ENCODE results near the gene ERO1A.

Gene ERO1A

DNA sequence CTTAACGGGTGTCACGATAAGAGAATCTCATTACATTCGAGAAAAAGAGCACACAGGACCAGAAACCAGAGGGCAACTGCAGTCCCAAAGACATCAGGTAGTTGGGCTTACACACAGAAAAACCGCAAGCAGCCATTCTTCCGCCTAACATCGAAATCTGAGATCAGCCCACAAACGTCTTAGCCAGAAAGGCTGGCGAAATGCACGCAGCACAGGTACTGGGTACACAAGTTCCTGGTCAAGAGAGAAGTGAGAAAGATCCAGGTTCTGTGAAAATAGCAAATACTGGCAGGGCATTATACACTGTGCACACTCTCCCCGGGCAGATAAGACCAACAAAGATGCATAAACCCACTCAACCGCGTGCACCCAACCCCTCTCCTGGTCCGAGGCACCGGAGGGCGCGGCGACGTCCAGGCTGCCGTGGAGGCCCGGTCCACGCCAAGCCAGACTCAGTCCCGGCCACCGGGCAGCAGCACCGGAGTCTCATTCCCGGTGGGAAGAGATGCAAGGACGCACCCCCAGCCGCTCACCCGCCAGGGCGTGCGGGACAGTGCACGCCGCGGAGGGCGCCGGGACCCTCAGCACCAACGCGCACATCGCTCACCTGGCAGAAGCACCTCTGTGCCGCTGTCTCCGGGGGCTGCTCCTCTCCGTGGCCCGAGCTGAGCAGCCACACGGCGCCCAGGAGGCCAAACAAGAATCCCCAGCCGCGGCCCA is 437 bp downstream of the ERO1A start:
- DNase-seq, result peak; percentile 82

DNA sequence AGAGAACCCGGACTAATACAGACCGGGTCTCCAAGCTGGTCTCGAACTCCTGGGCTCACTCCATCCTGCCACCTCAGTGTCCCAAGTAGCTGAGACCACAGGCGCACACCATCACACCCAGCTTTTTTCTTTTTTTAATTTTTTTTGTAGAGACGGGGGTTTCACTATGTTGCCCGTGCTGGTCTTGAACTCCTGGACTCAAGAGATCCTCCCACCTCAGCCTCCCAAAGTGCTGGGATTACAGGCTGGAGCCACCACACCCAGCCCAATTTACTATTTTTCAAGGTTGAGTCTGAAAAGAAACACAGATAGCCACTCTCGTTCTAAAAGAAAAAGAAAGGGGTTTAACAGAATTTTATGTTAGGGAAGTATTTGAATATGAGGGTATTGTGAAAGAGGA is 1.8 kb downstream of the ERO1A start:
- DNase-seq, result no peak

DNA sequence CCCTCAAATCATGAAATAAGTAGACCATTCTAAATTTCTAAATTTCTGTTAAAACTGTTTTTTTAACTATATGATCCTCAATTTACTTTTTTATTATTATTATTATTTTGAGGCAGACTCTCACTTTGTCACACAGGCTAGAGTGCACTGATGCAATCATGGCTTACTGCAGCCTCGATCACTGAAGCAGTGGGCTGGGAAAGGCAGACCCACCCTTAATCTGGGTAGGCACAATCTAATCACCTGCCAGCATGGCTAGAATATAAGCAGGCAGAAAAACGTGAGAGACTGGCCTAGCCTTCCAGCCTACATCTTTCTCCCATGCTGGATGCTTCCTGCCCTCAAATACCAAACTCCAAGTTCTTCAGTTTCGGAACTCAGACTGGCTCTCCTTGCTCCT is 2.3 kb downstream of the ERO1A start:
- no peak for DNase-seq

DNA sequence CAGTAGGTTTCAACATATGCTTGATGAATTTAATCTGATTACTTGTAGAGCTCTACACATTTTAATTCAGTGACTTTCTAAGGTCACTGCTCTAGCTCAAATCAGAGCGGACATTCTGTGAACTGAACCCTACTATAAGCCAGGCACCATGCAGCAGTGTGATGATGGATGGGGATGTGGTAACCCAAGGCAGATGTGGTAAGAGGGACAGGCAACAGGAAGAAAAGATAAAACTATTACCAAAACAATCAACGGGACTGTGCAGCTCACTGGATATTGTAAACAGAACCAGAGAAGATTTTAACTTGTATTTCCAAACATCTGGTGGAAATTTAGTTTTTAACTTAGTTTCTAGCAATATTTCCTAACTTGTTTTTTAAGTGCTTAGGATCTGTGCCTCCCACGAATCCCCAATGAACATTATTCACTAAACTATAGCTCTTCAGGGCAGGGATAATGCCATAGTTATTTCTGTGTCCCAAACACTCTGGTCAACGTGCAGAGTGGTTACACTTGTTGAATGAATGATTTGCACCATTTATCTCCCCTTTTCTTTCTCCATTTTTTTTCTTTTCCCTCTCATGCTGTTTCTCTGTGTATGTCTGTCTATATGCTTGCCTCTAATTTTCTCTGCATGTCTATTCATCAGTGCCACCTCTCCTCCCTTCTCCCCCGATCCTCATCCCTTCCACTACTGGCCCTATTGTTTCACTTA is 3.0 kb downstream of the ERO1A start:
- DNase-seq, result peak; percentile 48

DNA sequence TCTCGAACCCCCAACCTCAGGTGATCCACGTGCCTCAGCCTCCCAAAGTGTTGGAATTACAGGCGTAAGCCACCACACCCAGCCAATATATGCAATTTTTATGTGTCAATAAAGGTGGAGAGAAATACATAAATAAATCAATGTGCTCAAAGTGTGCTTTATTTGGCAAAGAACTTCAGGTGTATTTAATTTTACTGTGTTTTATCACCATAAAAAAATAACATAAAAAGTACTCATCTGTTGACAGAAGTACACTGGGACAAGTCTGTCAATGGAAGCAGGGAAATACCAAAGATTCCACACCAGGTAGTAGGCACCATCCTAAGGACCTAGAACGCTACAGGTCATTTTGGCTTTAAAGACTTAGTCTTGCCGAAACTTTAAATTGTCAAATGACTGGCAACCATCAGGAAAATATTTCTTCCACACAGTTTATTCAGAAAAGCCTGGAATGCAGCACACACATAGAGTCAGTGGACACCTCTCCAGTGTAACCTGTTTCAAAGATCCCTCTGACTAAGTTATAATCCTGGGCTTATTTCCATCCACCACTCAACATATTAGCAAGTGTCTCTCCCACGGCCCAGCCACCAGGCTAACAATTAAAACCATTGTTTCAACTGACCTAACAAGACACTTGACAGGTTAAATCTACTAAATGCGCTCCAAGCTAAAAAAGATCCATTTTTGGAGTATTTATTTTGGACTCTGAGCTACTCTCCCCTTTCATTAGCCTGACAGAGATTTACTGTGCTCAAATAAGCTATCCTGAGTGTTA is 4.2 kb downstream of the ERO1A start:
- DNase-seq, result no peak

DNA sequence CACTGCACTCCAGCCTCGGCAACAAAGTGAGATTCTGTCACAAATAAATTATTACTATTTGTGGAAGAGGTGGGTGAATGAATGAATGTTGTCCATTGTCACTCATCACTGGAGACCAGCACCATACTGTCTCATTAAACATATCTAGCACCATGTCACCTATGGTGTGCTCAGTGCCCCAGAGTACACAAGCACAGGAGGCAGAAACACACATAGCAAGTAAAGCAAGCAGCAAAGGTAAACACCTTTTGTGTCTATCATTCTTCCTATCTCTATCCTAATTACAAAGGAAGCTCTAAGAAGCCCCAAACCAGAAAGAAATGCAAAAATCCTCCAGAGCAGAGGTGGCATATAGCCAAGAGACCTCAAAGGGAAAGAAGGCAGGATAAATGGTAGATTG is 9.2 kb downstream of the ERO1A start:
- no peak for DNase-seq

DNA sequence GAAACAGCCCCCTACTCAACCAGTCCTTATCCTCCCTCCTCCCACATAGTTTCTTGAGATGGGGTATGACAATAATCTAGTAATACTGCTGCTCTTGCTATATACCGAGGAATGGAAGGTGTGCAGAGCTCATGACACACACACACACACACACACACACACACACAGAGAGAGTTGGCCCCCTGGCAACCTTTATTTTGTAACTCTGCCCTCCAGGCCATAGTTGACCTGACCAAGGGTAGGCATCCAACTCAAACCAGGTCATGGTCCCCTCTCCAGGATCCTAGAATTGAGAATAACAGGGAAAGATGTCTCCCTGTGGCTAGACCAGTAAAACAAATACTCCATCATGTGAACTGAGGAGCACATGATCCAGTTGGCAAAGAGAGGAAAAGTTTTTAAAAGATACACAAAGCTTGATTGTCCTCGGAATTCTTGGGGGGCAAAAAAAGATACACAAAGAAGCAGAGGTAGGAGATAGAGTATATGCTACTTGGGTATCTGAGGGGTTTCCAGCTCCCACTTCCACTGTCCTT is 11.3 kb downstream of the ERO1A start:
- DNase-seq, result no peak

DNA sequence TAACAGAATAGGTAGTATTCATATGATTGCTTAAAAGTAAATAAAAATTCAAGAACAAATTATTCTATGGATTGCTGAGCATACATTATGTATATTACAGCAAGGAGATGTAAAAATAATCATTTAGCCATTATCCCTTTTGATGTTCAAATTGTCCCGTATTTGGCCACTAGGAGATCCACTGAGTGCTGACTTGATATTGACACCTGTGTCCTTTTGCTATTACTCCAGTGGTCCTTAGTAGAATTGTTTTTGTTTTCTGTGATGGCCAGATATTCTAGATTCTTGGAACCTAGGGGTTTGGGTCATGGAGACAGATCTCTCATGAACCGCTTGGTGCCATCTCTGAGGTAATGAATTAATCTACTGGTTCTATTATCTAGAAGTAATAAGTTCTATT is 16.8 kb downstream of the ERO1A start:
- DNase-seq, result peak; percentile 15

DNA sequence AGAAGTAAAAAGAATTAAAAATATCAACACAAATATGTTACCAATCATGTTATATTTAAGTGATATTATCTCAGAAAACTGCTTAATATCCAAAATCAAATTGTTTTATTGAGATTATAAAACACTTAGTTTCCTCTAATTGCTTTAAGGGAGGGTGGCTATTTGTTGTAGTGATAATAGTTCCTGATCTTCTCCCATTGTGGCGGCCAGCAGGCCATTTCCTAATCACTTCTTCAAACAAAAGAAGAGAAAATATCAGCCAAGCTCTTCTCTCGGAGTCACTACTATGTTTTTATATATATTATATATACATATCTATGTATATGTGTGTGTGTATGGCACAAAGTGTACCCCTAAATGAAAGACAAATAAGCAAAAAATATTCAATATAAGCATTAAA is 31.5 kb downstream of the ERO1A start:
- no peak for DNase-seq

DNA sequence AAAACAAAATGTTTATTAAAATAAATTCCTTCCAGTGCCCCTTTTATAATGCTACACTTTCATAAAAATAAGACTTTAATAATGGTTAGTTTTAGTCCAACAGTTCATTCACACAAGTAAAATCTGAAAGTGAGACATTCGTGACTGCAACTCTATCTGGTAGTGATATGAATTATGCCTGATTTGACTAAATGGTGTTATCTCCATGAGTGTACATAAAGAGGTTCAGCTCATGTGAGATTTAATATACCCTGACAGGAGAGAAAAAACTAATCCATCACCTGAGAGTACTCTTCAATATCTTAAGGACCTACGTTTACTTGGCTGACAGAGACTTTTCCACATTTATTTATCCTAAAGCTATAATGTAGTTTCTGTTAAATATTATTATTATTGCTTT is 34.0 kb downstream of the ERO1A start:
- DNase-seq, result peak; percentile 27

DNA sequence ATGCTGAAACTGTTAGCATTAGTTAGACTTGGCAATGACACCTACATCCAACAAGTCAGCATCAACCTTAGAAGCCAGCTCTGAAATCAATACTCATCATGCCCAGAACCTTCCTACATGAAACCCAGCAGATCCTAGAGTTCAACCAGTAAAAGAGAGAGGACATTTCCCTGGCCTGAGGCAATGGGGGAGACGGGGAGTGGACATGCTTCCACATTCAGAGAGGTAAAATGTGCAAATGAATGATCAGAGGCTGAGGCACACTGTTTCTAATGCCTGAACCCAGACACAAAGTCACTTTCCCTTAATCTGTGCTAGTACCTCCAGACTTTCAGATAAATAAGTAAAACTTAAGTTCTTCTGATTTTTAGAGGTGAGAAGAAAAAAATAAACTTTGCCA is 34.5 kb downstream of the ERO1A start:
- DNase-seq, result no peak

DNA sequence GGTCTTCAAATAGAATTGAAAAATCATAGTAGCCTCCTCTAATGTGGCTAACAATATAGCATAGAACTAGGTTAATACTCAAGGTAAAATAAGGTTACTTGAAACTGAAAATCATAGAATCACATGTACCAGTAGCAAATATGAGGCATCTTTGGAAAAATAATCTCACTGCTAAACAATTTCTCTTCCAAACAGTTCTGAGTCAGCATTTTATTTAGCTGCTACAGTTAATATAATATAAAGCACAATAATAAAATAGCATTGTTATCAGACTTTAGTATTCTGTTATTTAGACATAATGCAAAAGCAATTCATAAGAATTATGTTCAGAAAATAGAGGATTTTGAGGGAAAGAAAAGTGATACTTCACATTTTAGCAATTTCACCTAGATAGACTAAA is 35.0 kb downstream of the ERO1A start:
- DNase-seq, result no peak

DNA sequence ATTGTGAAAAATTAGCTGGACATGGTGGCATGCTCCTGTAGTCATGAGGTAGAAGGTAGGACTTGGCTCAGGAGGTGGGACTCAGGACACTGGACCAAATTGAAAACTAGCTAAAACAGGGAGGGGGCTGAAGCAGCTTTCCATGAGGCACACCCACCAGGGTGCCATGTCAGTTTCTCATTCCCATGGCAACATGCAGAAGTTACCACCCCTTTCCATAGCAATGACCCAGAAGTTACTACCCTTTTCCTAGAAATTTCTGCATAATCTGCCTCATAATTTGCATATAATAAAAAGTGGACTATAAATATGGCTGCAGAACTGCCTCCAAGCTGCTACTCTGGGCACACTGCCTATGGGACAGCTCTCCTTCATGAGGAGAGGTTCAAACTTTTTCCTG is 38.5 kb downstream of the ERO1A start:
- DNase-seq, result no peak

DNA sequence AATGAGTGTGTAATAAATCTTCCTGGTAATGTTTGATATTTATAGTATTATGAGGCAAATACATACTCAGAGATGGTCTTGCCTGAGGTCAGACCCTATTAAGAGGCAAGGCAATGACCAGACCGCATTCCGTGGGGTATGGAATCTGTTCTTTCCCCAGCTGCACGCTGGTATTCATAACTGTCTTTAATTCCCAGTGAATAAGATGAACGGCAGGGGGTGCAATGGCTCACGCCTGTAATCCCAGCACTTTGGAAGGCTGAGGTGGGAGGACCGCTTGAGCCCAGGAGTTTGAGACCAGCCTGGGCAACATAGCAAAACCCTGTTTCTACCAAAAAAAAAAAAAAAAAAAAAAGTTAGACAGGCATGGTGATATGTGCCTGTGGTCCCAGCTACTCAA is 44.6 kb downstream of the ERO1A start:
- DNase-seq, result no peak

DNA sequence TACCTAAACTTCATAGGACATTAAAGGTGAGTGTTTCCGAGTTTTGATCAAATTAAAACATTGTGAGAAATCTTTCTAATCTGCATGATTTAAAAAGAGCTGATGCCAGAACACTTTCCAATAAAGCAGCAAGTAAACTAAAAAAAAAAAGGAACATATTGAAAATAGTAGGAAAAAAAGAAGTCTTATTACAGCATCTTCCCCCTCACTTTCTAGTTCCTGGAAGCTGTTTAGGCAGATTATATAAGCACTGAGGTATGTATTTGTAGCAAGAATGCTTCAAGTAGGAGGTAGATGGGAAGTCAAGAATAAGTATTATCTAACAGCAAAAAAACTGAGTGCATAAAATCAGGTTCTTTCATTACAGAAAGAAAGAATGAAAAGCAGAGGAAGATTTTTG is 45.8 kb downstream of the ERO1A start:
- no peak for DNase-seq

DNA sequence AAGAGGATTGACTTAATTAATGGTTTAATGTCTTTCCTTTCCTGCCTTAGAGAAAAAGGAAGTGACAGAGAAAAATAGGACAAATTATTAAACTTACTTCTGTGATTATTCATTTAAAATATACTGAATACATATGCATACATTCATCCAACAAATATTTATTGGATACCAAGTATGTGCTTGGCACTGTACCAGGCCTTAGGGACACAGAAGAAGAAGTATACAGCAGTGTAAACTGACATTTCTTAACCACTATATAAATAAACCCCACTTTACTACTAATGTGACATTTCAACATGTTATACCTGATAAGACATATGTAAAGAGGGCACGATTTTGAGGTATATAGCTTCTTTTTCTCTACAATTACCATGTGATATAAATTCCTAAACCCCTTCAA is 53.6 kb downstream of the ERO1A start:
- DNase-seq, result no peak

DNA sequence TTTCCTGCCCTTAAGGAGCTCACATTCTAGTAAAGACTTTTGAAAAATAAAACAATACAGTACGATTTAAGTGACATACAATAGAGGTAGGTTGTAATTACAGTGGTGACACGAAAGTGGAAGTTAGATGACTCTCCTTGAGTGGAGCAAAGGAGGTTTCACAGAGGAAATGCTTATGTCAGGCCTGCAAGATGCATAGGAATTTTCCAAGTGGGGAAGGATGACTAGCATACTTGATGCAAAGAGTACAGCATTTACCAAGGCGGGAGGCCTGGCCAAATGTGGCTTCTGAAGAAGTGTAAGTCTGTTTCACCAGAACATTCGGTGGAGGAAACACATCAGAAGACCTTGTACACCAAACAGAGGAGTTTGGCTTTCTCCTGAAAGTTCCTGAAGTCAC is 55.2 kb downstream of the ERO1A start:
- DNase-seq, result peak; percentile 34

DNA sequence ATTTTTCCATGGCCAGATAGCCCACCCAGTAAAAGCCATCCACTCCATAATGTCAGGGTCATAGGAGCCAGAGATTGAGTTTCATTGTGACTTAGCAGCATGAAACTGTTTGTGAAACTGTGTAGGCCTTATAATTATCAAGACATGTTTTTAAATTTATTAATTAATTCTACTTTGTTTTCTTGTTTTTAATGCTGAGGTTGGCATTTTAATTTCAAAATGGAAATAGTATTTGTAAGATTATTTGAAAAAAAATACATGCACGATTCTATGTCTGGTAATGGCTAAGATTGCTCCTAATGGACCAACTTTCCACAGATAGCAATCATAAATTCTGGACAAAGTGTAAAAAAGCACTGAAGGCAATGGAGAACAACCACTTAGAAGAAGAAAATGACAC is 75.7 kb downstream of the ERO1A start:
- no peak for DNase-seq

DNA sequence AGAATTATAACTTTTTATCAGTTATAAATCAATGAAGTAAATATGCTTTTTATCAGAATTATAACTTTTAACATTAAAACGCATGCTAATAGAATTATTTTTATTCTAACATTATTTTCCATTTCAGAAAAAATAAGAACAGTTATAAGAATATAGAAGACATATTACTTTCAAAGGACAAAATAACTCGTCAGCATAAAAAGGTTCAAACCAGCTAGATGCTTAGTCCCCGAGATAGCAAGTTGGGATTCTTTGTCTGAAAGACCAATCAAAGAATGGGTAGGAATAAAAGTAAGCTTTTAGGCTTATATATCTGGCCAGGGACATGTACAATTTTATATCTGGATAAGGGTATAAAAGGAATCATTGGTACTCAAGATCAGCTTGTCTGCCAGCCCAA is 76.8 kb downstream of the ERO1A start:
- DNase-seq, result no peak

DNA sequence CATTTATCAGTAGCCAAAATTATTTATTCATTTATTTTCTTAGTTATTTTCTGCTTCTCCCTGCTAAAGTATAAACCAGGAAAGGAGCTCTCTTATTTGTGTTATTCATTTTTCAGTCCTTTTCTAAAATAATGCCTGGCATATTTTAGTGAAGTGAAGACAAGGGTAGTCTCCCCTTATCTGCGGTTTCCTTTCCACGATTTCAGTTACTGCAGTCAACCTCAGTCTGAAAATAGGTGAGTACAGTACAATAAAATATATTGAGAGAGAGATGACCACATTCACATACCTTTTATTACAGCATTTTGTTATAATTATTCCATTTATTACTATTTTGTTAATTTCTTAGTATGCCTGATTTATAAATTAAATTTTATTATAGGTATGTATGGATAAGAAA is 85.2 kb downstream of the ERO1A start:
- no peak for DNase-seq

DNA sequence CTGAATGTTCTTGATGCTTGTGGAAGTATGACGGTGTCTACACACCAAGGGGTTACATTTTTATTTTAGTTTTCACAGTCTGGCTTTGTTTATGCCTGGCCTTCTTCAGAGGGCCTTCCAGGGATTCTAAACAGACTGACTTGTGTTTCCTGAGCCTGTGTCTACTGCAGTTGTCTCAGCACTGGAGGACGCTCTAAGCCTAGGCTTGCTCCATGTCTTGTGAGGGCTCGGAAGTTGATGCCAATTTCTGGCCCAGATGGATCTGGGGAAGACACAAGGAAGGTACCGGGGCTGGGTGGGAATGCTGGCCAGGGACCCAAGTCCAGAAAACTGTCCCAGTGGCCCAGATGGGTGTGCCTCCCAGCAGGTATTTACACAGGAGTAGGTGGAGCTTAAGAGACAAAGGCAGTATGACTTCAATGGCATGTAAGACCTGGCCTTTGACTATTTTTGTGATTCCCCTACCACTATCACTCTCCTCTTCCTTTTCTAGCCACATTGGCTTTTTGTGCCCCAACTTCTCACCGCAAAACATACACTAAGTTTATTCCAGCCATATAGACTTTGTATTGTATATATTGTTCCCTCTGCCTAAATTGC is 85.8 kb downstream of the ERO1A start:
- DNase-seq, result no peak

DNA sequence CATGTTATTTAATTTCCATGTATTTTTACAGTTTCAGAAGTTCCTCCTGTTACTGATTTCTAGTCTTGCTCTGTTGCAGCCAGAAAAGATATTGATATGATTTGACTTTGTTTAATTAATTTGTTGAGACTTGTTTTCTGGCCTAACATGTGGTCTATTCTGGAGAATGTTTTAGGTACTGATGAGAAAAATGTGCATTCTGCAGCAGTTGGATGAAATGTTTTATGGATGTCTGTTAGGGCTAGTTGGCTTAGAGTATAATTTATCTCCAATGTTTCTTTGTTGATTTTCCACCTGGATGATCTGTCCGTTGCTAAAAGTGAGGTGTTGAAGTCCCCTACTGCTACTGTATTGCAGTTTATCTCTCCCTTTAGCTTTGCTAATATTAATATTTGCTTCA is 88.3 kb downstream of the ERO1A start:
- no peak for DNase-seq

DNA sequence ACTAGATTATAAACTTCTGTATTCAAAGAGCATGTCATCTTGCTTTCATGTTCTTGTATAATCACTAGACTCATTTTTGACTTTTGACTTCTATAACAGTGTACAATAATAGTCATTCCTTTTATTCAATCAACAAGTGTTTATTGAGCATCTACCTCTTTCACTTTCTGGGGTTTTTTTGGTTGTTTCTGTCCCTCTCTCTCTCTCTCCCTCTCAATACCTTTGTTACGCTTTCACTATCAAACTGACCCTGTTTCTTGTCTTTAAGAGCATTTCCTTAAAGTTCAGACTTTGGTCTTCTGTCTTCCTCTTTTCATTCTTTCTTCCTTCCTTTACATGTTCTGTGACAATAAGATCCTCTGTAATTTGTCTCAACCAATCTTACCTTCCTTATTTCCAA is 93.2 kb downstream of the ERO1A start:
- DNase-seq, result no peak
